ENCODE data around the gene IGFBP3. TPM values are rescaled to one million over a fixed set of nuclear protein-coding genes. Genes with fewer than 3 reads are reported as not detected.

Gene IGFBP3
- total and polyA plus RNA-seq, 2 of the 13 experiments (the other 11 are each of a cell fraction or from before 2014, with no cell fraction given), result 57.5 TPM; not detected in 1

- TF ChIP-seq ZNF512 (CRISPR knock-in tag; IDR thresholded peaks at IDR 0.05), result peak; percentile 92
- peak; percentile 84 for TF ChIP-seq ZNF280D (CRISPR knock-in tag; IDR thresholded peaks at IDR 0.05)
- TF ChIP-seq ZSCAN20 (CRISPR knock-in tag; IDR thresholded peaks at IDR 0.05; ENCODE audit: borderline replicate concordance), result peak; percentile 90
- no peak; the same call in 1 of the 2 replicates for TF ChIP-seq NCOR1 (IDR thresholded peaks at IDR 0.05; ENCODE audit: borderline replicate concordance, low read length)
- TF ChIP-seq ARID3A (IDR thresholded peaks at IDR 0.05; ENCODE audit: low read depth, low read length), result 0 out of 2 replicates have a peak, but pooled peaks have one; percentile 9
- peak; percentile 71 for TF ChIP-seq ZNF281 (CRISPR knock-in tag; IDR thresholded peaks at IDR 0.05; ENCODE audit: borderline replicate concordance)
- TF ChIP-seq BCL3 (CRISPR knock-in tag; IDR thresholded peaks at IDR 0.05), result peak; percentile 74; the same call in 1 of the 2 replicates
- 0 out of 2 replicates have a peak, but pooled peaks have one; percentile 31 for TF ChIP-seq MNT (IDR thresholded peaks at IDR 0.05)
- TF ChIP-seq SNAPC5 (CRISPR knock-in tag; IDR thresholded peaks at IDR 0.05; ENCODE audit: borderline replicate concordance), result no peak
- TF ChIP-seq ETV5 (CRISPR knock-in tag; IDR thresholded peaks at IDR 0.05; ENCODE audit: borderline replicate concordance), result peak; percentile 46; the same call in 1 of the 2 replicates
- TF ChIP-seq ZNF260 (CRISPR knock-in tag; IDR thresholded peaks at IDR 0.05; ENCODE audit: borderline replicate concordance, low read depth), result no peak
- peak; percentile 79 for TF ChIP-seq RNF2 (conservative IDR thresholded peaks at IDR 0.05; ENCODE audit: low read depth)
- TF ChIP-seq ZNF672 (CRISPR knock-in tag; IDR thresholded peaks at IDR 0.05), result no peak; the same call in 1 of the 2 replicates
- no peak for TF ChIP-seq ZKSCAN5 (CRISPR knock-in tag; IDR thresholded peaks at IDR 0.05)
These were observed 32.7 kb downstream of the IGFBP3 start, which contains the start of gene IGFBP1 (continued) for GRCh38 chr7:45888185-45888992.

Measured in HepG2 (cell line).